CD4-positive, alpha-beta T cell treated with Interleukin-4 for 1 hour (primary cell): ENCODE data around the gene MCEMP1.
A peak's percentile ranks its signal among the peaks of the same experiment; 100 is the strongest.

Source experiments
- DNase-seq, 2 donors: peaks; one replicate each; pipeline ENCODE4 v3.0.0-alpha.2; 2020 to 2022

The MCEMP1 gene

DNA sequence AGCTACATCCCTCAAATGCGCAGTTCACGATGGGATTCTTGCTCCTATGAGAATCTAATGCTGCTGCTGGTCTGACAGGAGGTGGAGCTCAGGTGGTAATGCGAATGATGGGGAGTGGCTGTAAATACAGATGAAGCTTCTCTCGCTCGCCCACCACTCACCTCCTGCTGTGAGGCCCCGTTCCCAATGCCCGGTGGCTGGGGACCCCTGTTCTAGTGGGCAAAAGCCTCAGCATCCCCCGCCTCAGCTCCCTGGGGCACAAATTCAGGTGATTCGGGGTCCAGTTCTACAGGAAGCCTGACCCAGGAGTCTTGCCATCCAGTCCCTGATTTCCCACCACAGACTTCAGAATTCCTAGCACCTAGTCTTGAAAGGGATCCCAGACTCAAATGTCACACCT, 4.4 kb upstream of the MCEMP1 start:
- DNase-seq: no peak

DNA sequence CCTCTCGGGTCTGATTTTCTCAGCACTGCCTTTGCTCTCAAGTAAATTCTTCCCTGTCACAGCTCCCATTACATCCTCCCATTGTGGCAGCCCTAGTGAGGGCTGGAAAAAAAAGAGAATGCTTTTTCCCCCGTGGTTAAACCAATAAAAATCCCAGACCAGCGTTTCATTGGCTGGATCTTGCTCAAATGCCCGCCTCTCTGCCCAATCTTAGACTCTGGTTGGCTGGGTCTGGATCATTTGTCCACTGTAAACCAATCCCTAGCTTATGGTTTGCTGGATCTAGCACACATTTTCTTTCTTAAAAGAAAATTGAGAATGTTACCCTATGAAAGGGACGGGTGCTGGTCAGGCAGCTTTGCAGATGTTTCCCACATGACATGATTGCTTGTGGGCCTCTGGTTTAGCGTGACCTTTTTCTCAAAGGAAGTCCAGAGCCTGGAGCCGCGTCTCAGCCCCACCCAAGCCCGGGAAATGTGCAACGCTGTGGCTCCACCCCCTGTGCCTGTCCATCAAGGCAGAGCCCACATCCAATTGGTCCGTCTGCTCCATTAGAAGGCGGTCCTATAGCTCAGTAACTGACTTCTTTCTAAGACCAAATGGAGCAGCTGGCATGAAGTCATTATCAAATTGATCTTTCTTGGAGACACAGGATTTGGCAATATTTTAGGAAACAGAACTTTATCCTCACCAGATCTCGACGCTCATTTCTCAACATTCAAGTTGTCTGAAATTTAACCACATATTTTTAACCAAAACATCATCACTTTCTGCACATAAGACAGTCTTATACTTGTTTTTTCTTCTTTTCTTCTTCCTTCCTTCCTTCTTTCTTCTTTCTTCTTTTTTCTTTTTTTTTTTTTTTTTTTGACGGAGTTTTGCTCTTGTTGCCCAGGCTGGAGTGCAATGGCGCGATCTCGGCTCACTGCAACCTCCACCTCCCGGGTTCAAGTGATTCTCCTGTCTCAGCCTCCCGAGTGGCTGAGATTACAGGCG, 2.6 kb upstream of the MCEMP1 start:
- DNase-seq: peak; percentile 43 to 78

DNA sequence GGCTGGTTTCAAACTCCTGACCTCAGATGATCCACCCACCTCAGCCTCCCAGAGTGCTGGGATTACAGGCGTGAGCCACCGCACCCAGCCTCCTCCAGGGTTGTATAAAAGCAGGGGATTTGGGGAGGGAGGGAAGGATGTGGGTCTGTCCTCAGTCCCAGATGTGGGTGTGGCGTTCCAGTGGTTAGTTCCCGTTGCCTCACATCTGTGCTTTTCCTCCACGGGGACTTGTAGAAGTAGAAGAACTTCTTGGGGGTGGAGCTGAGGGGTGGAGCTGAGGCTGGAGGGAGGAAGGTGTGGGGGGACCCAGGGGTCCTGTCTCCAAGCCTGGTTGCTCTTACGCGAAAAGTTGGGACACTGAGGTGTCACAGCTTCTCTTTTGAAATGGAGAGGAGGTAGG, 514 bp upstream of the MCEMP1 start:
- DNase-seq: peak in 1 of 2 donors; percentile 43

DNA sequence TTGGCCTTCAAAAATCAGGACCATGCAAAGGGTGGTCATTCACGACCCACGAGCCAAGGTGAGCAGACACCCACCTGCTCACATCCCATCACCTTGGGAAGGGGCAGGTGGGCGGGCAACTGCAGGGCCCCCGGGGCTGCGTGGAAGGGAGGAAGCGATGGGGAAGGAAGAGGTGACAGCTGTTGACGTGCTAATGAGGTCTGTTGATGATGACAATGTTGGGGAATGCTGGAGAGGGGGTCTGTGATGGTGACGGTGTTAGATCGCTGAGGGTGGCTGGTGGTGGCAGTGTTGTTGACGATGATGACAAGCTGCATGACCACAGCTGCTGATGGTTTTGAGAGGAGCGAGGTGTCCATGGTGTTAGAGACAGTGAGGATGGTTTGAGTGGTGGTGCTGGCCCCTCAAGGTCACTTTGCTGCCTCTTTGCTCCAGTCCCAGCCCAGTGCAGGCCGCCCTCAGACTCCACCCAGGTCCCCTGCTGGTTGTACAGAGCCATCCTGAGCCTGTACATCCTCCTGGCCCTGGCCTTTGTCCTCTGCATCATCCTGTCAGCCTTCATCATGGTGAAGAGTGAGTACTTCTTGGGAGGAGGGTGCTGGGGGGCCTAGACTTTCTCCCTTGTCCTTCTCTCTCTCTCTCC, 900 bp downstream of the MCEMP1 start:
- DNase-seq: peak in 1 of 2 donors; percentile 42

DNA sequence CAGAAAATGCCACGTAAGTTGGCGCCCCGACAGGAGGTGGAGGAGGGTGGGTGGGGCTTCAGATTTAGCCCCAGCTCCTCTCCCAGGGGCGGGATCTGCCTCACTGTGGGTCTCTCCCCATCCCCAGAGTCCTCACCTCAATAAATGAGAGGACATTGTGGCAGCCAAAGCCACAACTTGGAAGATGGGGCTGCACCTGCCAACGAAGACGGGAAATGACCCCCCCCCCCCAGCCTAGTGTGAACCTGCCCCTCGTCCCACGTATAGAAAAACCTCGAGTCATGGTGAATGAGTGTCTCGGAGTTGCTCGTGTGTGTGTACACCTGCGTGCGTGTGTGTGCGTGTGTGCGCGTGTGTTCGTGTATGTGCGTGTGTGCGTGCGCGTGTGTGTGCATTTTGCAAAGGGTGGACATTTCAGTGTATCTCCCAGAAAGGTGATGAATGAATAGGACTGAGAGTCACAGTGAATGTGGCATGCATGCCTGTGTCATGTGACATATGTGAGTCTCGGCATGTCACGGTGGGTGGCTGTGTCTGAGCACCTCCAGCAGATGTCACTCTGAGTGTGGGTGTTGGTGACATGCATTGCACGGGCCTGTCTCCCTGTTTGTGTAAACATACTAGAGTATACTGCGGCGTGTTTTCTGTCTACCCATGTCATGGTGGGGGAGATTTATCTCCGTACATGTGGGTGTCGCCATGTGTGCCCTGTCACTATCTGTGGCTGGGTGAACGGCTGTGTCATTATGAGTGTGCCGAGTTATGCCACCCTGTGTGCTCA, 2.3 kb downstream of the MCEMP1 start:
- peak; percentile 81 to 84 for DNase-seq

DNA sequence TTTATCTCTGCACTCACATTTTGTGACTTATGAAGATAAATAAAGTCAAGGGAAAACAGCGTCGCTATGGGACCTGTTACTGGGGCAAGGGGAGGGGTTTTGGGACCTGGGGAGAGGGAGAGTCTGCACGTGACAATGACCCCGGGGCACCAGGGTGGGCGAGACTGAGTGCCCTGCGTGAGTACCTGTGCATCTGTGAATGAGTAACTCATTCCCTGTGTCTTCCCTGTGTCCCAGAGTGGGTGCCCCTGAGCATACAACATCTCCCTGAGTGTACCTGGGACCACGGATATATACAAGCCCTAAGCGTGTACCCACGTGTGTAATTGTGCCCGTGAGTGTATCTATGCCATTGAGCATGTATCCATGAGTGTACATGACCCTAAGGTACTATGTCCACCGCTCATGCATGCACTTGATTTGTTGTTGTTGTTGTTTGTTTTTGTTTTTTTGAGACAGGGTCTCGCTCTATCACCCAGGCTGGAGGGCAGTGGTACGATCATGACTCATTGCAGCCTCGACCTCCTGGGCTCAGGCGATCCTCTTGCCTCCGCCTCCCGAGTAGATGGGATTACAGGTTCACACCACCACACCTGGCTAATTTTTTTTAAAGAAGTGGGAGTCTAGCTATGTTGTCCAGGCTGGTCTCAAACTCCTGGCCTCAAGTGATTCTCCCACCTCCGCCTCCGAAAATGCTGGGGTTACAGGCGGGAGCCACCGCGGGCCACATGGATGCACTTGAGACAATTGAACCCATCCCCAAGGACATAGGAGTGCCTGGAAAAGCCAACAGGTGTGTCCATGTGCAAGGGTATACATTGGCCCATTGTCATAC, 3.1 kb downstream of the MCEMP1 start:
- no peak for DNase-seq

DNA sequence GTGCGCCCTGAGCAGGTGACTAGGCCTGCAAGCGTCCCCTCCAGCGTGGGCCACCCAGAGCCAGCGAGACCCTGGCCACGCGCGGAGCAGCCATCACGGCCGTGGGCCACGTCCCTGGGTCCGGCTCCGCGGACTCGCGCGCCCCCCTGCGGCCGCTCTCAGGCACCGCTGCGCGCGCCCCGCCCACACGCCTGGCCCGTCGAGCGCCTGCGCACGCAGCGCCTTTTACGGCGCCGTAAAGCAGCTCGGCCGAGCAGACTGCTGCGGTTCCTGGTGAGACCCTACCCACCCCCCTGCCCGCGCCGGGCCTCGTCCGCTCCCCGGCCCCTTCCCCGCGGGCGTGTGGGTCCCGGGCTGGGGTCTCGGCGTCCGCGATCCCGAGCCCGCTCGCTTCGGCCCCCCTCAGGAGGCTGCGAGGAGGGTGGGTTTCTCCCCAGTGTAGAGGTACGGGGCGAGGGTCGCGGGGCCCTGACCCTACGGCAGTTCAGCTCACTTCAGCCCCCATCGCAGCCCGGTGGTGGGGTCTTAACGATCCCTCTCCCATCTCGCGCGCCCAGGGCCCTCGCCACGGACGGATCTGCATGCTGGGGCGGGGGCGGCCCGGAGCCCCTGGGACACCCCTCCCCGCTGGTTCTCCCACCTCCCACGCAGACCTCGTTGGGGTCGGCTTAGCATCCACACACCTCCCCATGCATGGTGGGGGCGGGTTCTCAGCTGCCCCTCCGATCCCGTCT, 3.9 kb downstream of the MCEMP1 start, which contains the start of gene TRAPPC5:
TRAPPC5 (plus strand) TSS at position 228 of the 734 bp plus-strand sequence. CDS start 1,421 bp downstream, outside the sequence.
- DNase-seq: peak; percentile 88 to 90

DNA sequence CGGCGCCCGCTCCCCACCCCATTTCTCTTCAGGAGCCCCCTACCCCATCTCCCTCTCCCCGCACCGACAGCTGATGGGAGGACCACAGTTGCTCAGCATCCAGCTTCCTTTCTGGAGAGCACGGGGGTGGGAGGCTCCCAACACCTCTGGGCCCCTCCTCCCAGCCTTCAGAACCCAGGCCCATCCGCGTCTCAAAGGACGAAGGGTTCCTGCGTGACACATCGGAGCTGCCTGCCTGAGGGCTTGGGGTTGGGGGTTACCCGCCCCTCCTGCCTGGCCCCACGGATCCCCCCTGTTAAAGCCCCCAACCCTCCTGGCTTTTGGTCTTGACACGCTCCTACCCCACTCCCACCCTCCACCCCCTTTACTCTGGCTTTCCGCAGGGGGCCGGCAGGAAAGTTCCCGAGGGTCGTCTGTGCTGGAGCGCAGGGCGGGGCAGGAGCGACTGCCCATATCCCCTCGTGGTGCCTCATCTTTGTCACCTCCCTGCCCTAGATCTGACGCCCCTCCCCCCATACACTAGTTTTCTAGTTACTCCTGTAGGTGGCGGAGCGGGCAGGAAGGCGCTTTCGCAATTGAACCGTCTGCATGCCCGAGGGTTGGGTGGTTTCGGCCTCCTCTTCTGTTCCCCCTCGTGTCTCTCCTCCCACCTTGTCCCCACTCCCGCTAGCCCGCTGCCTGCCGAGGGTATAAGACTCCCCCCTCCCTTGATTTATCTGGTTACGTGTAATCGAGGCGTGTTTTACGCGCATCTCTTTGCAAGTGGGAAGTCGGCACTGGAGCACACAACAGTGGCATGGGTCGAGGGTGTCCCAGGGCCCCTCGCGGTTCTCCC, 4.7 kb downstream of the MCEMP1 start:
- peak; percentile 90 for DNase-seq

DNA sequence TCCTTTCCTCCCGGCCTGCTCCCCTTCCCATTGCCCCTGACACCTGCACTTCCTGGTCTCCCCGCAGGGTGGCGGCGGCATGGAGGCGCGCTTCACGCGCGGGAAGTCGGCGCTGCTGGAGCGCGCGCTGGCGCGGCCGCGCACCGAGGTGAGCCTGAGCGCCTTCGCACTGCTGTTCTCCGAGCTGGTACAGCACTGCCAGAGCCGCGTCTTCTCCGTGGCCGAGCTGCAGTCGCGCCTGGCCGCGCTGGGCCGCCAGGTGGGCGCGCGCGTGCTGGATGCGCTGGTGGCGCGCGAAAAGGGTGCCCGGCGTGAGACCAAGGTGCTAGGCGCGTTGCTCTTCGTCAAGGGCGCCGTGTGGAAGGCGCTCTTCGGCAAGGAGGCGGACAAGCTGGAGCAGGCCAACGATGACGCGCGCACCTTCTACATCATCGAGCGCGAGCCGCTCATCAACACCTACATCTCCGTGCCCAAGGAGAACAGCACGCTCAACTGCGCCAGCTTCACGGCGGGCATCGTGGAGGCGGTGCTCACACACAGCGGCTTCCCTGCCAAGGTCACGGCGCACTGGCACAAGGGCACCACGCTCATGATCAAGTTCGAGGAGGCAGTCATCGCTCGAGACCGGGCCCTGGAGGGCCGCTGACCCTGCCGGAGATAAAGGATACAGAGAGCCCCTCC, 5.4 kb downstream of the MCEMP1 start:
- DNase-seq: no peak

DNA sequence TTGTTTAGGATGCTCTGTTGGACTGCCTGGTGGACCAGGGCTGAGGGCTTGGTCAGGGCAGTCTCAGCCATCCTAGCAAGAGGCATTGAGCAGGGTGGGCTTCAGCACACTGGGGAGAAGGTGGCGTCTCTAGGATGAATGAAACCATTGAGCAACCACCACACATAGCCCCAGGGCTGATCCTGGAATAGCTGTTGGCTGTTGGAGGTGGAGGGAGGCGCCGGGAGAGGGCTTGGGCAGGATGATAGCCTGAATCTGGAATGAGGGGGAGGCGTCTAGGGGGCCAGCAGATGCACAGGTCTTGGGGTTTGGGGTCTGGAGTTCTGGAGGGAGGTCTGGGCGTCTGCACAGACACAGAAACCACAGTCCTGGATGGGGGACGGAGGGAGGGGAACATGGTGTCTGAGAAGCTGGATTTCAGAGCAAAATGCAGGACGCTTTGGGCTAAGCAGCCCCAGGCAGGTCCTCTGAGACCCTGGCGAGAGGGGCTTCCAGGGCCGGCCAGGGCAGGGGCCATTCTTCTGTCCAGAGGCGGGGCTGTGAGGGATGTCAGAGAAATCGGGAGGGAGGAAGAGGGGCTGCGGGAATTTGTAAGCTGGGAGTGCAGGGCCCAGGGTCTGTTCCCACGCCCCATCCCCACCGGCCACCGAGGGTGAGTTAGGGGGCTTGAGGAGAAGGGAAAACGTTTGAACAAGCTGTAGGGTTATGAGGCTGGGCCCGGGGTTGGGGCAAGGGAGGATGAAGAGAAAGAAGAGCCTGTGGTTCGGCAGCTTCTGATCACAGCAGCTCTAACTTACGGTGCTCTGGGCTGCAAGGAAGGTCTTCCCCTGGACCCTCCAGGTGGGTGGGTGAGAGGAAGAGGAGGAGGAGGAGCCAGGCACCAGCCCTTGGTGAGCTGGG, 8.9 kb downstream of the MCEMP1 start:
- DNase-seq: no peak

DNA sequence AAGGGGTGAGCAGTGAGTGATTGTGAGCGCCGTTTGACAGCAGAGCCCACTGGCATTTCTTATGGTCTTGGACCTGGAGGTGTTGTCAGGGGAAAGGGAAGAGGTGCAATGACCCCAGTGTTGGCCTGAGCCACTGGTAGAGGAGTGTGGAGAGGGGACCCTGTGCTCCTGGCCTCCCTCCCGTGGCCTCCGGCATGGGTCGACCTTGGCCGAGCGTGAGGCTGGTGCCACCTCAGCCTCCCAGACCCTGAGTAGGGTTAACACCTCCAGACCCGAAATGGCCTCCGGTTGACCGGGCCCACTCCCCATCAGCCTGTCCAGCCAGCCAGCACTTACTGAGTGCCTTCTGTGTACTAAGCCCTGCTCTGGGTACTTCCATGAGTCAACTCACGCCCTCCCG, 10.3 kb downstream of the MCEMP1 start:
- DNase-seq: no peak

DNA sequence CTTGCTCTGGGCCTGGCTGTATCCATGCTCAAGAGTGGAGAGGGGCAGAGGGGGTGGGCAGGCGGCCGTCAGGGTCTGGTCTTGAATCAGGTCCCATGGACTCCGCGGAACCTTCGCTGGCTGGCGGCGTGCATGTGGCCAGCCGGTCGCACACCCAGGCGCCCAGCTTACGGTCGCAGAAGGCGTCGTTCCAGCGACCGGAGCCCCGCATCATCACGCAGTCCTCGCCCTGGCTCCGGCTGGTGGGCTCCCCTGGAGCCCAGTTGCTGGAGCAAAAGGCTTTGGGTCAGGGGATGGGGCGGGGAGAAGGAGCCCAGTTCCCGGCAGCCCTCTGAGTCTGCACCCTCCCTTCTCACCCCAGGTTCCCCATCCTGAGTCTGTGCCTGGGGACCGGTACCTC, 12.3 kb downstream of the MCEMP1 start:
- no peak for DNase-seq

DNA sequence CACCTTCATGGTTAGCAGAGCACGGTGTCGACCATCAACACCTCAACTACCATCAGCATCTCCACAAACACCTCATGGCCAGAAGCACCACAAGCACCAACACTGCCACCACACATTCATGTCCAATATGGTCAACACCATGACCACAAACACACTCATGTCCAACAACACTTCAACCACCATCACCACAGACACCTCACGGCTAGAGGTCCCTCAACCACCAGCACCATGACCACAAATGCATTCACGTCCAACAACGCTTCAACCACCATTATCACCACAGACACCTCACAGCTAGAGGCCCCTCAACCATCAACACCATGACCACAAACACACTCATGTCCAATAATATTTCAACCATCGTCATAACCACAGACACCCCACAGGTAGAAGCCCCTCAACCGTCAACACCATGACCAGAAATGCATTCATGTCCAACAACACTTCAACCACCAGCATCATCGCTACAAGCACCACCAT, 13.9 kb downstream of the MCEMP1 start:
- DNase-seq: peak; percentile 44 to 49

DNA sequence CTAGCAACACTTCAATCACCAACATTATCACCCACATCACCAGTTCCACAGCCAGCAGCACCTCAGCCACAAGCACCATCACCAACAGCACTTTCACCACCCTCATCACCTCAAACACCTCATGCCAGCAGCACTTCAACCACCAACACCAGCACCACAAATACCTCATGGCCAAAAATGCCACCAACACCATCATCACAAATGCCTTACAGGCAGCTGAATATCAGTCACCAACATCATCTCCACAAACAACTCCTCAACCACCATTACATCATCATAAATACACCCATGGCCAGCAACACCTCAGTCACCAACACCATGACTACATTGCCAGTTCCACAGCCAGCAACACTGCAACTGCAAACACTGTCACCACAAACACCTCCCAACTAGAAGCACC, 14.6 kb downstream of the MCEMP1 start:
- DNase-seq: peak; percentile 39 to 49

DNA sequence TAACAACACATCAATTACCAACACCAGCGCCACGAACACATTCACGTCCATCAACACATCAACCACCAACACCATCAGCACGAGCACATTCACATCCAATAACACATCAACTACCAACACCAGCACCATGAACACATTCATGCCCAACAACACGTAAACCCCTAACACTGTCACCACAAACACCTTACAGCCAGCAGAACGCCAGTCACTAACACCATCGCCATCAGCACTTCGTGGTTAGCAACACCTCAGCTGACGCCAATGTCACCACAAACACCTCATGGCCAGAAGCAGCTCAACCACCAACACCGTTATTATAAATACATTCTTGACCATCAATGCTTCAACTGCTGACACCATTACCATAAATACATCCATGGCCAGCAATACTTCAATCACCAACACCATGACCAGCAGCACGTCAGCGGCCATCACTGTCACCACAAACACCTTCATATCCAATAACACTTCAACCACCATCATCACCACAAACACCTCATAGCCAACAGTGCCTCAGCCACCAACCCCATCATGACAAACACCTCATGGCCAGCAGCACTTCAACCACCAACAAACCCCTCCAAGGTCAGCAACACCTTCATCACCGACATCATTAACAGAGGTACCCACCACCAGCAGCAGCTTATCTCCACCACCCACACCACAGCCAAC, 15.7 kb downstream of the MCEMP1 start:
- peak; percentile 48 to 61 for DNase-seq

DNA sequence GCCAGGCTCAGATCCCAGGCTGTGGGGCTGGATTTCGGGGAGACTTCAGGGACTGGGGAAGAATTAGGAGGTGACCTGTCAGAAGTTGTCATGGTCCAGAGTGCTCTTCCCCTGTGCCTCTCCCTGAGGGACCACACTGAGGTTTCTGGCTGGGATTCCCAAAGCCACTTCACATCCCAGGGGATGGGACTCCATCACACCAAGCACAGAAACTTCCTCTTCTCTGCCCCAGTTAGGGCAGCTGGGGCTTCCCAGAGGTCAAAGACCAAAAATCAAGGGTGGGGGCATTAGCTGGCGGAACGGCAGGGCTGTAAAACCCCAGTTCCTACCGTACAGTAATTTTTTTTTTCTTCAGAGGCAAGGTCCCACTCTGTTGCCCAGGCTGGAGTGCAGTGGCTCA, 17.6 kb downstream of the MCEMP1 start:
- DNase-seq: no peak

DNA sequence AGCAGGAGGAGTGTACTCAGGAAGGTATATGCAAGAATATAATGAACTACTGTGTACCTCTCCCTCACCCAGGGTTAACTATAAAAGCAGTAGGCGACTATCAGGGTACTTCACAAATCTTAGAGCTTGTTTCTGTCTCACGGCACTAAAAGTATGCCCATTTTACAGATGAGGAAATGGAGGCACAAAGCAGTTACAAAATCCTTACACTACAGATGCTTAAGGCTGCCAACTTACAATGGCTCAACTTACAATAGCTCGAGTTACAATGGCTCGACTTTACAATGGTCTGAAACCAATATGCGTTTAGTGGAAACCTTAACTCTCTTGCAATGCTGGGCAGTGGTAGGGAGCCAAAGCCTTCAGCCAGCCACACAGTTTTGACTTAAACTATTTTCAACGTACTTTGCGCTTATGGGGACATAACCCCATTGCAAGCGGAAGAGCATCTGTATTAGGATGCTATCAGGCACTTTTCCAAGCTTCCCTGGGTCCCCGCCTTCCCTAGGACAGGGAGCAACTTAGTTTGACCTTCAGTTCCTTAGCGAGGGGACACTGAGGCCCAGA, 20.9 kb downstream of the MCEMP1 start:
- DNase-seq: no peak

DNA sequence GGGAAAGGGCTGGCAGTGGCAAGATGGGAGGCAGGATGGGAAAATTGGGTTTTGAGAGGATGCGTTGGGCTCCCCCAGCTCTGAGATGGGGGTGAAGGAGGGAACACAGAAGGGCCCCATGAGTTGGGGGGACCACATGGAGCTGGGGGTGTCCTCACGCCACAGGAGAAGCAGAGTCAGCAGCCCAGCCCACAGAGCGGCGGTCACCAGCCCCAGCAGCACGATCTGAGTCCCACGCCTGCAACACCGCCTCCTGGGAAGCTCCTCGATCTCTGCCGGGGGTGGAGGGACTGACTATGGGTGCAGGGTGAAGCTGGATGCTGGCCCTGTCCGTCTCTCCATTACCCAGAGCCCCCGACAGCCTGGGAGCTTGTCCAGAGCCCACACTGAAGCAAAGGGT, 21.7 kb downstream of the MCEMP1 start:
- no peak for DNase-seq
